ENCODE data around the gene SPTY2D1. TPM values are rescaled to one million over a fixed set of nuclear protein-coding genes. Genes with fewer than 3 reads are reported as not detected.

Gene SPTY2D1
- 14.2 and 19.7 TPM in 2 replicates for total RNA-seq

DNA sequence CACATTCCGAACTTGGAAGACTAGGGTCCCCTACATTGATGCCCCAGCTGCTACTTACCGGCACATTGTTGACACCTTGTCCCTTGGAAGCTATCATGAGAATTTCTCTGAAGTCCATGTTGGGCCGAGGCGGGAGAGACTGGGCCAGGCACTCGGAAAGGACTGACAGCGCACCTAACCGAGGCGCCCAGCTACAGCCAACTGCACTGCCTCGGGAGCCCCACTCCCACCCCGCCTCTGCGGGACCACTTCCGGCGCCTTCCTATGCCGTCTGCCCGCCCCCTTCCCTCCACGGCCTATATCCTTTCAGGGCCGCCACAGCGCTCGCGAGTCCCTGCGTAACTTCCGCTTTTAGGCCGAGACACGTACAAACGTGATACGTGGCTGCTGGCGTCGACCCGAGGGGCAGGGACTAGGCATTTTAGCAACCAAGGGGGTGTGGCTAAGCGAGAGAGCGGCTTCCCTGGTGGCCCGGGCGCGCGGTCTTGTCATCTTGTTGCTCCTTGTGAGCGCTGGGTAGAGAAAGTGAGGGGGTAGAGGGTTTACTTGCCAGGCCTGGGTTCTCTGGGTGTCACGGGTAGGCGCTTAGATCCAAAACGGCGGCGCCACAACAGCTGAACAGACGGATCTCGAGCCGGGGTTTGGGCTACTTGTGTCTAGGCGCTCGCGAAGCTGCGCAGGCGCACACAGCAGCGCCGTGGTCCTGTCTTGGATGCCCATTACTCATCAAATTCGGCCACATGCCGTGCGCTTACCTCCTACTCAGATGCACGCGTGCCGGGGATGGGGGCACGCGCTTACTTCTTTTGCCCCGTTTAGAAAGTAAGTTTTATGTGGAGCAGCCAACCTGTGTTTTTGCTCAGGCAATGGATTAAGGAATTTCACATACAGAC, at the start of gene SPTY2D1:
SPTY2D1 (minus strand) TSS at position 203 of the 893 bp plus-strand sequence; CDS start at position 118, 85 bp downstream.

DNA sequence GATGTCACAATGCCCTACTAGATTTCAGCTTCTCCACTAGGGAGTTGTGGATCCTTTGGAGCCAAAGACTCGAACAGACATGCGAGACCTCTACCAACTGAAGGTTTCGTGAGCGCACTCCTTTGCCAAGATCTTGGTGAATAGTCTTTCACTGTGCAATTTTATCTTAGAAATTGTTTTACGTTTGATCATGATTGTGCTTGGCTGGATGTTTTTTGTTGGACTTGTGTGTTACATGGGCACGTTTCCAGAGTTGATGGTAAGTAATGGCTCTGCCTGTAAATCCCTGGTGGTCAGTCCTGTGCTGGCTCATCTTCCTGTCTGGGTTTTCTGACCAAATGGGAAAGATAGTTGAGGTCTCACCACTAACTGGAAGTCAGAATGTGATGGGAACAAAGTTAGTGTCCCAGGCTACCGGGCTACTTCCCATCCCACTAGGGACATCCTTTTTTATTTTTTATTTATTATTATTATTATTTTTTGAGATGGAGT, 34.4 kb downstream of the SPTY2D1 start, which contains the start of gene MISFA:
MISFA (plus strand) TSS at position 51 of the 492 bp plus-strand sequence; CDS start at position 191, 140 bp downstream.

DNA sequence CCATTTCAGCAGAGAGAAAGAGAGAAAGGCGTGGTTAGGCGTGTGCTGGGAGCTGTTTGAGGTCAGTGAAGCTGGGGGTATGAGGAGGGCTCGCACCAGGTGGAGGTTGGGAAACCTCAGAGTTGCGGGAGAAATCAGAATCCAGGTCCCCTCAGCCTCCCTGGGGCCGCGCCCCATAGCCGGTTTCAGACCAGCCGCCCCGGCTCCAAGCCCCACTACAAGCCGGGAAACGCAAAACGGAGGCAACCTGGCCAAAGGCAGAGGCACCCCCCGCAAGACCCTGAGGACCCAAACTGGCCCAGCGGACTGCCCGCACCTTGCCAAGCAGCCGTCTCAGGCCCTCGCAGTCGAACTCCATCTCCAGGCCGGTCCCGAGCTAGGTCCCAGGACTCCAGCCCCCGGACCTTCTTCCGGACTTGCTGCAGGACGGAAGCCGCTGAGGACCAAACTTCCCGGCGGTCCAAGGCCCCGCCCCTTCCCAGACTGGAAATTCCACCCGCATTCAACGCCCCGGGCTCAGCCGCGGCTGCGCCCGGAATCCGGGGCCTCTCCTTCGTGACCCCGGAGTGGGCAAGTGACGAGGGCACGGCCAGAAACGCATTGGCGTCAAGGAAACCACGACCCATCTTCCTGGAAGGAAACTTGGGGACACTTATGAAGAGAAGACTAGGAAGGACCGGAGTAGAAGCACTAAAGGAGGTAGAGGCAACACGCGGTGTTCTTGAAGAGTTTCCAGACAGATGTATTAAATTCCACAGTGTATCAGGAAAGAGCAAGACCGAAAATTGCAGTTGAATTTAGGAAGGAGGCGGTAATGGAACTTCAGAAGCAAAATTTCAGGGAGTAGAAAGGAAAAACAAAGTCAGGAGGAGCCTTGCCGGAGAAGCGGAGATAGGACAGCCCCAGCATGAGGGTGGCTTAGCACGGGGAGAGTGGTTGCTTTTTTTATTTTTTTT, 45.6 kb downstream of the SPTY2D1 start, which contains the start of gene UEVLD:
UEVLD (minus strand) TSS at position 438 of the 956 bp plus-strand sequence; CDS start at position 358, 80 bp downstream.

Other genes starting within 250 kb of the SPTY2D1 start
- 944 and 955 TPM in 2 replicates for gene LDHA, start 239.8 kb downstream of the SPTY2D1 start, total RNA-seq
- gene LDHC, start 222.0 kb downstream of the SPTY2D1 start, total RNA-seq = 0.40 TPM in 1 of 2 replicates, not detected in the other
- gene LDHAL6A, start 178.5 kb downstream of the SPTY2D1 start, total RNA-seq = not detected in 2 replicates
- gene TSG101, start 107.4 kb downstream of the SPTY2D1 start, total RNA-seq = 85.3 and 98.2 TPM in 2 replicates
- gene UEVLD, start 45.6 kb downstream of the SPTY2D1 start, total RNA-seq = 24.7 and 28.4 TPM in 2 replicates
- not detected in 2 replicates for gene MISFA, start 34.6 kb downstream of the SPTY2D1 start, total RNA-seq
- gene TMEM86A, start 64.4 kb upstream of the SPTY2D1 start, total RNA-seq = 1.2 and 2.8 TPM in 2 replicates
- not detected in 2 replicates for gene IGSF22, start 91.8 kb upstream of the SPTY2D1 start, total RNA-seq
- gene PTPN5, start 157.5 kb upstream of the SPTY2D1 start, total RNA-seq = not detected in 2 replicates

Data from epithelial cell of alveolus of lung (primary cell).